NCI-H774 (cell line): ENCODE measurements around the gene SLC1A3.

Experiments used
- DNase-seq: peaks from one replicate; lab custom pipeline; 2025; lab: John Stamatoyannopoulos, UW

The SLC1A3 gene

GRCh38 chr5:36658038-36658756, 51.8 kb downstream of the SLC1A3 start:
- DNase-seq = no peak

- no peak for DNase-seq
These were observed 53.0 kb downstream of the SLC1A3 start for GRCh38 chr5:36659411-36659810.

GRCh38 chr5:36660397-36661049, 54.1 kb downstream of the SLC1A3 start:
- no peak for DNase-seq

GRCh38 chr5:36661456-36662220, 55.2 kb downstream of the SLC1A3 start:
- no peak for DNase-seq

GRCh38 chr5:36662291-36662851, 56.0 kb downstream of the SLC1A3 start:
- no peak for DNase-seq

GRCh38 chr5:36664766-36665165, 58.4 kb downstream of the SLC1A3 start:
- no peak for DNase-seq

GRCh38 chr5:36665628-36666027, 59.2 kb downstream of the SLC1A3 start:
- DNase-seq = no peak

- DNase-seq = no peak
These were observed 59.9 kb downstream of the SLC1A3 start for GRCh38 chr5:36666274-36666673.

- no peak for DNase-seq
These were observed 60.6 kb downstream of the SLC1A3 start for GRCh38 chr5:36666986-36667385.

- DNase-seq = no peak
These were observed 61.4 kb downstream of the SLC1A3 start for GRCh38 chr5:36667824-36668223.

- no peak for DNase-seq
These were observed 62.7 kb downstream of the SLC1A3 start for GRCh38 chr5:36669015-36669651.

GRCh38 chr5:36670548-36670947, 64.1 kb downstream of the SLC1A3 start:
- DNase-seq = no peak

- no peak for DNase-seq
These were observed 68.9 kb downstream of the SLC1A3 start for GRCh38 chr5:36675282-36675681.

- DNase-seq = no peak
These were observed 73.0 kb downstream of the SLC1A3 start for GRCh38 chr5:36679221-36679989.

GRCh38 chr5:36680066-36680465, 73.7 kb downstream of the SLC1A3 start:
- no peak for DNase-seq

- DNase-seq = no peak
These were observed 75.3 kb downstream of the SLC1A3 start for GRCh38 chr5:36681711-36682110.

- DNase-seq = no peak
These were observed 76.1 kb downstream of the SLC1A3 start for GRCh38 chr5:36682499-36682898.

- DNase-seq = no peak
These were observed 77.5 kb downstream of the SLC1A3 start for GRCh38 chr5:36683821-36684434.

GRCh38 chr5:36685631-36686288, 79.4 kb downstream of the SLC1A3 start:
- DNase-seq = no peak

- no peak for DNase-seq
These were observed 80.5 kb downstream of the SLC1A3 start for GRCh38 chr5:36686881-36687280.
